ENCODE measurements around the gene ZBTB25.

- TF ChIP-seq GATA2 (IDR thresholded peaks at IDR 0.05; ENCODE audit: low read depth, low read length) (no peak), GATA3 (IDR thresholded peaks at IDR 0.05; ENCODE audit: low read depth, low read length) (no peak)
Observed at GRCh38 chr14:64508215-64508776, 4.7 kb upstream of the ZBTB25 start.
